ENCODE results near the gene JUP.

DNA sequence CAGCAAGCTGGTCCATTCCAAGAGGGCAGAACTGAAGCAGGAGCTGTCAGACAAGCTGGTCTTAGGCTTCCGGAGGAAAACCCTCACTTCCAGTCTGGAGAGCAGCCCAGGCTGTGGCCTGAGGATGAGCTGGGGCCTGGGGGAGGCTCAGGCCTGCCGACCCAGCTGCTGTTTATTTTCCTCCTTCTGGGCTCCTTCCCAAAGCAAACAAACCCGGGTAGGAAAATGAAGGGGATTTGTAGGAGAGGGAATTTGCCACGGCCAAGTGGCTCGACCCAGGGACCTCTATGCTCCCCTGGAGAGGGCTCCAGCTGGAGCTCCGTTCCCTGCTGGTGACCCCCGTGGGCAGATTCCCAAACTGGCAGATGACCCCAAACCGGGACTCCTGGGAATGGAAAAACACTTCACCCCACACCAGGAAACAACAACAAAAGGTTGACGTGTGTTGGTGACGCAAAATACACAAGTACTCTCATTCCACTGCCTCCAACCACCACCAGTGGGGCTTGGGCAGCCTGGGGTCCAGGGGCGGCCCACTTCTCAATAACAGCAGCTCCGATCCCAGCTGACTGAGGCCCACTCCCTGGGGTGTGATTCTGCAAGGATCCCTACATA, 8.8 kb downstream of the JUP start:
- TF ChIP-seq POLR2A (IDR thresholded peaks at IDR 0.05) (no peak), POLR2AphosphoS5 (IDR thresholded peaks at IDR 0.05) (peak; percentile 22 to 68 (median 35))
- TF ChIP-seq, protein P1, sequence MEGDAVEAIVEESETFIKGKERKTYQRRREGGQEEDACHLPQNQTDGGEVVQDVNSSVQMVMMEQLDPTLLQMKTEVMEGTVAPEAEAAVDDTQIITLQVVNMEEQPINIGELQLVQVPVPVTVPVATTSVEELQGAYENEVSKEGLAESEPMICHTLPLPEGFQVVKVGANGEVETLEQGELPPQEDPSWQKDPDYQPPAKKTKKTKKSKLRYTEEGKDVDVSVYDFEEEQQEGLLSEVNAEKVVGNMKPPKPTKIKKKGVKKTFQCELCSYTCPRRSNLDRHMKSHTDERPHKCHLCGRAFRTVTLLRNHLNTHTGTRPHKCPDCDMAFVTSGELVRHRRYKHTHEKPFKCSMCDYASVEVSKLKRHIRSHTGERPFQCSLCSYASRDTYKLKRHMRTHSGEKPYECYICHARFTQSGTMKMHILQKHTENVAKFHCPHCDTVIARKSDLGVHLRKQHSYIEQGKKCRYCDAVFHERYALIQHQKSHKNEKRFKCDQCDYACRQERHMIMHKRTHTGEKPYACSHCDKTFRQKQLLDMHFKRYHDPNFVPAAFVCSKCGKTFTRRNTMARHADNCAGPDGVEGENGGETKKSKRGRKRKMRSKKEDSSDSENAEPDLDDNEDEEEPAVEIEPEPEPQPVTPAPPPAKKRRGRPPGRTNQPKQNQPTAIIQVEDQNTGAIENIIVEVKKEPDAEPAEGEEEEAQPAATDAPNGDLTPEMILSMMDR (IDR thresholded peaks at IDR 0.05), result no peak

Data from breast epithelium (tissue), 3 donors.